Left renal pelvis (tissue), 4 donors: ENCODE measurements around the gene ATXN1. TPM values are rescaled to one million over a fixed set of nuclear protein-coding genes. Genes with fewer than 3 reads are reported as not detected.
"Not testable (repeated sequence)": the region's sequence is repeated elsewhere in the genome, so short reads cannot be mapped to it uniquely, and the experiment has no call there.

ENCODE experiments used
- DNase-seq, 4 donors: peaks; one replicate each; pipeline ENCODE4 v3.0.0-alpha.2; 2013; ENCODE audit warnings: low read depth in 4 of 4, low spot score in 3 of 4
- polyA plus RNA-seq, 4 donors: library from polyadenylated mRNA; unstranded; fragments of 120-200 nt; gene quantifications; one replicate each; pipeline ENCODE4 v1.2.1, GENCODE V29; 2013; ENCODE audit not compliant: insufficient read length in 4 of 4

ATXN1 gene
- polyA plus RNA-seq, 4 donors = 18.5 to 20.7 (median 19.3) TPM

DNA sequence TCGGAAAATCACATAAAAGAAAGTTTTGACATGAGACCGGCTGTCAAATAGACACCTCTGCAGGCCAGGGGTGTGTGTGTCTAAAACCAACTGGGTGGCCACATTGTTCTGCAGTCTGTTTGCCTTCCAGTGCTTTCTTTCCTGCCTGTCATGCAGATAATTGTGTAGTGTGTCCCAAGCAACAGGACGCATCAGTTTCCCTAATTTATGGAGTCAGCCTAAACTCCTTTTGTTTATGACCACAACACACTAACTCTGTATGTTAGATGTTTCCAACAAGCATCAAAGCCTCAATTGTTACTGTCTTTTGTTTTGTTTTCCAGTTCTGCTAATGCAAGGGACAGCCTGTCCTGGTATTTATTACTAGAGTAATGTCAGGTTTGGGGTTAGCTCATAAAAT, 205.7 kb downstream of the ATXN1 start:
- no peak for DNase-seq

- DNase-seq = no peak
Observed at GRCh38 chr6:16553531-16553930, 207.7 kb downstream of the ATXN1 start.

DNA sequence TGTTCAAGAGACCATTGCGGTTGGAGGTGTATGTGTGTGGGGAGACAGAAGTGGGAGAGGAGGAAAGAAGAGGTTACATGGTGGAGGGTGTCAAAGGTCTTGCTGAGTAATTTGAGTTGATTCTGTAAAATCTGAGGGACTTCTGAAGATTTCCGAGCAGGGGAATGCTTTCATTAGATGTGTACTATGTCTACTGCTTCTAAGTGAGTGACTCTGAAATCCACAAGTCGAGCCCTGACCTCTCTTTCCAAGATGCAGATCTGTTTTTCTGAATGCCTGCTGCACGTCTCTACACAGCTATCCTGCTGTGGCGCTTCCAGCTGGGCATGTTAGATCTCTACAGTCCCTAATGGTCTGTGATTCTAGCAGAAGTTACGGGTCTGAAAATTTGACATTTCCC, 209.8 kb downstream of the ATXN1 start:
- DNase-seq = no peak

GRCh38 chr6:16548121-16548520, 213.1 kb downstream of the ATXN1 start:
- no peak for DNase-seq

DNA sequence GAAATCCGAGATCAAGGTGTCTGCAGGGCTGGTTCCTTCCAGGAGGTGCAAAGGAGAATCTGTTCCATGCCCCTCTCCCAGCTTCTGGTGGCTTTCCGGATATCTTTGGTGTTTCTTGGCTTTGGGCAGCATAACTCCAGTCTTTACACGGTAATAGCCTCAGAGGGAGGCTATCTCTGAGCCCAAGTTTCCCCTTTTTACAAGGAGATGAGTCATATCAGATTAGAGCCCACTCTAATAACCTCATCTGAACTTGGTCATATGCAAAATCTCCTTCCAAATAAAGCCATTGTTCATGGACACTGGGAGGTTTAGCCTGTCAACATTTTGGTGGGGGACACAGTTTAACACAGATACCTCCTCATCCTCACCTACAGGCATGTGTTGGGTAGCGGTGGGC, 213.7 kb downstream of the ATXN1 start:
- DNase-seq = no peak

DNA sequence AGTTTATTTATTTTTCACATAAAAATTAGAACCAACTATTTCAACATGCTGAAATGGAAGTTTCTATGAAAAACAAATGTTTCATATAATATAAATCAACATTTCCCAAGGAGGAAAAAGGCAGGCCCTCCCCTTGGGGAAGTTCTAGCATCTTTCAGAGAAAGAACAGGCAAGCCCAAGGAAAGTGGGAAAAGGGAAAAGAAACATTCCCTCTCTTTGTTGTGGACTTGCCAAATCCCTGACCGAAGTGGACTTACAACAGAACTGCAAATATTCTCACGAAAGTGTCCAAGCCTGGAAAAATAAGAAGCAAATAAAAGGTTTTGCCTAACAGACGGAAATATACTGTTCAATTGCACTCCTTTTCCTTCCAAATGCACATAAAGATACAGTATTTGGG, 214.4 kb downstream of the ATXN1 start:
- no peak for DNase-seq

DNA sequence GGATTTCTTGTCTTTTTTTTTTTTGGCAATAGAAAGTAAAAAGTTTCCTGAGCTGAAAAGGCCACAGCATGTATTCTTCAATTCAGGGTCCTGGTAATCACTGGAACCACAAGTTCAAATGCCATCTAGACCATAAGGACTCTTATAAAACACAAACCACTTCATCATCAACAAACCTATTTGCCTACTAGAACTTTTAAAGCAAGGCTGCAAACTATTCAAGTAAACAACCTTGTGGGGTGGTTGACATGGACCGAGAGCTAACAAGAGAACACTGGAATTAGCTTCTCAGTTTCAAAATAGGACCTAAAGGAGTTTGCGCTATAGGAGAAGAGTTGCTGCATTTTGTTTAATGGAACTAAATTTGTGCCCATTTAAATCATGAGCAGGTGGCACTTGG, 215.9 kb downstream of the ATXN1 start:
- no peak for DNase-seq

- no peak for DNase-seq
Observed at GRCh38 chr6:16544521-16544920, 216.7 kb downstream of the ATXN1 start.

GRCh38 chr6:16544006-16544405, 217.3 kb downstream of the ATXN1 start:
- peak in 3 of 4 donors; percentile 50 to 68 (median 53) for DNase-seq

- no peak for DNase-seq
Observed at GRCh38 chr6:16543521-16543920, 217.7 kb downstream of the ATXN1 start.

- DNase-seq = no peak
Observed at GRCh38 chr6:16542070-16542469, 219.2 kb downstream of the ATXN1 start.

GRCh38 chr6:16540804-16541752, 220.2 kb downstream of the ATXN1 start:
- no peak for DNase-seq

GRCh38 chr6:16540383-16540782, 220.9 kb downstream of the ATXN1 start:
- DNase-seq = not testable (repeated sequence)

DNA sequence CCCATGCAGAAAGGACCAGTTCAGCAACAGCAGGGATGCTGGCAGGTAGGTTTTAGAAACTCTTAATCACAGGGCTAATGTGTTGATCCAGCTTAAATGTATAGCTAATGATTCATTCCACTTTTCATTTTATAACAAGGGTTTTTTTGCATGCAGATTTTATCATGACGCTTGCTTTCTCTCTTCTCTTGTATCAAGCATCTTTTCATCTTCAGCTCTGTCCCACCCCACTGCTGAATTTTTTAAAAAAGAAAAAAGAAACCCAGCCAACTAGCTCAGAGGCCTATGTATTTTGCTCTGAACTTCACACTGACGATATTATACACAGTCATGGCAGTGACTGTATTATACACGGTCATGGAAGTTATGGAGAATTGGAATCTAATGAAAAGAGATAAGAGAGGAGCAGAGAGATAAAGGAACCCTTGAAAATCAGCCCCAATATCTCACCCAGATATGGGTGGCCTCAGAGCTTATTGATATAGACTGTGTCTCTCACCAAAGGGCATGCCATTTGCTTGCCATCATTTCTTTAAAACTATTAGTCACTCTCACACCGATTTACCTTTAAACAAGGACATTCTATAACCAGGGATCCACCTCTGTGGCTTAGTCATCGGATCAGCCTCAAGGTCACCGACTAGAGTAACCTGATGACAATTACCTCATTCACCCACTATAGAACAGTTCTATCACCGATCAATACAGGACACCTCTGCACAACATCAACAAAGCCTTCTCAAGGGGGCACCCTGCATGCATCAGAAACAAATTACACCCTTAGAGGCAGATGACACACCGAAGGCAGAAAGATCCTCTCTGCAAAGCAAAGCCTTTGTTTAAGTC, 222.0 kb downstream of the ATXN1 start:
- no peak for DNase-seq

GRCh38 chr6:16535564-16535963, 225.7 kb downstream of the ATXN1 start:
- DNase-seq = no peak

GRCh38 chr6:16533721-16534136, 227.5 kb downstream of the ATXN1 start:
- no peak for DNase-seq

GRCh38 chr6:16533210-16533609, 228.1 kb downstream of the ATXN1 start:
- no peak for DNase-seq

GRCh38 chr6:16527691-16528090, 233.6 kb downstream of the ATXN1 start:
- no peak for DNase-seq

- no peak for DNase-seq
Observed at GRCh38 chr6:16524380-16524707, 236.9 kb downstream of the ATXN1 start.

- no peak for DNase-seq
Observed at GRCh38 chr6:16523606-16524379, 237.5 kb downstream of the ATXN1 start.

GRCh38 chr6:16522937-16523336, 238.3 kb downstream of the ATXN1 start:
- no peak for DNase-seq
